ENCODE measurements around the gene PPP1R15B.
"Not testable (repeated sequence)": the region's sequence is repeated elsewhere in the genome, so short reads cannot be mapped to it uniquely, and the experiment has no call there.

Gene PPP1R15B

GRCh38 chr1:204443260-204443619 is 31.6 kb upstream of the PPP1R15B start:
- DNase-seq = no peak

- DNase-seq = peak; percentile 81
Measured at GRCh38 chr1:204442376-204443259, 31.0 kb upstream of the PPP1R15B start.

GRCh38 chr1:204441558-204441957 is 29.9 kb upstream of the PPP1R15B start:
- DNase-seq = no peak

- no peak for DNase-seq
Measured at GRCh38 chr1:204439621-204440375, 28.2 kb upstream of the PPP1R15B start.

GRCh38 chr1:204438628-204439027 is 27.0 kb upstream of the PPP1R15B start:
- DNase-seq = no peak

- DNase-seq = no peak
Measured at GRCh38 chr1:204437796-204438570, 26.4 kb upstream of the PPP1R15B start.

- no peak for DNase-seq
Measured at GRCh38 chr1:204435872-204436271, 24.3 kb upstream of the PPP1R15B start.

- no peak for DNase-seq
Measured at GRCh38 chr1:204435381-204435831, 23.8 kb upstream of the PPP1R15B start.

- no peak for DNase-seq
Measured at GRCh38 chr1:204434116-204434755, 22.6 kb upstream of the PPP1R15B start.

GRCh38 chr1:204432708-204433107 is 21.1 kb upstream of the PPP1R15B start:
- no peak for DNase-seq

GRCh38 chr1:204431310-204432184 is 19.9 kb upstream of the PPP1R15B start:
- peak; percentile 56 for DNase-seq

GRCh38 chr1:204429746-204430145 is 18.1 kb upstream of the PPP1R15B start:
- DNase-seq = no peak

GRCh38 chr1:204426971-204427701 is 15.5 kb upstream of the PPP1R15B start:
- DNase-seq = no peak

GRCh38 chr1:204426474-204426873 is 14.9 kb upstream of the PPP1R15B start:
- DNase-seq = no peak

GRCh38 chr1:204426035-204426436 is 14.4 kb upstream of the PPP1R15B start:
- DNase-seq = no peak

- no peak for DNase-seq
Measured at GRCh38 chr1:204424621-204425020, 13.0 kb upstream of the PPP1R15B start.

GRCh38 chr1:204422061-204422705 is 10.6 kb upstream of the PPP1R15B start:
- DNase-seq = not testable (repeated sequence)

GRCh38 chr1:204421441-204421840 is 9.8 kb upstream of the PPP1R15B start:
- no peak for DNase-seq

- DNase-seq = no peak
Measured at GRCh38 chr1:204420039-204421004, 8.7 kb upstream of the PPP1R15B start.
